GM18526 (cell line): Measurements from ENCODE around the gene MTMR11.

ENCODE experiments used
- POLR2A ChIP-seq: IDR thresholded peaks from 3 replicates; pipeline ENCODE4 v1.6.1; 2011; ENCODE audit not compliant: insufficient read length; ENCODE audit errors: extremely low read depth

Gene MTMR11

GRCh38 chr1:149885339-149886120, 51.1 kb downstream of the MTMR11 start:
- peak; percentile 89 for TF ChIP-seq POLR2A

- TF ChIP-seq POLR2A = peak; percentile 49
These were observed 52.0 kb downstream of the MTMR11 start for GRCh38 chr1:149884433-149885338.

GRCh38 chr1:149883598-149884247, 53.0 kb downstream of the MTMR11 start:
- no peak for TF ChIP-seq POLR2A

- no peak for TF ChIP-seq POLR2A
These were observed 54.8 kb downstream of the MTMR11 start for GRCh38 chr1:149881876-149882275.

GRCh38 chr1:149879556-149879955, 57.1 kb downstream of the MTMR11 start:
- no peak for TF ChIP-seq POLR2A
